GM04503 (cell line): ENCODE results near the gene MT1E.
"Not testable (repeated sequence)": the region's sequence is repeated elsewhere in the genome, so short reads cannot be mapped to it uniquely, and the experiment has no call there.

Experiments
- DNase-seq: peaks from one replicate; pipeline ENCODE4 v3.0.0-alpha.2; 2012; ENCODE audit warnings: low read depth

MT1E gene

GRCh38 chr16:56672761-56673536, 47.4 kb downstream of the MT1E start:
- DNase-seq = no peak

- DNase-seq = no peak
Measured at GRCh38 chr16:56673921-56674320, 48.3 kb downstream of the MT1E start.

DNA sequence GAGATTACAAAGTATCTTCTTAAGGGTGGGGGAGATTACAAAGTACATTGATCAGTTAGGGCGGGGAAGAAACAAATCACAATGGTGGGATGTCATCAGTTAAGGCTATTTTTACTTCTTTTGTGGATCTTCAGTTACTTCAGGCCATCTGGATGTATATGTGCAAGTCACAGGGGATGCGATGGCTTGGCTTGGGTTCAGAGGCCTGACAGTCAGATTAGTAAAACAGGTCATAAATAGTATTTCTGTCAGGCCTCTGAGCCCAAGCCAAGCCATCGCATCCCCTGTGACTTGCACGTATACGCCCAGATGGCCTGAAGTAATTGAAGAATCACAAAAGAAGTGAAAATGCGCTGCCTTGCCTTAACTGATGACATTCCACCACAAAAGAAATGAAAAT, 49.0 kb downstream of the MT1E start:
- not testable (repeated sequence) for DNase-seq

- no peak for DNase-seq
Measured at GRCh38 chr16:56675685-56676210, 50.2 kb downstream of the MT1E start.
